Aorta (tissue), 5 donors: ENCODE data around the gene MAPK10. TPM values are rescaled to one million over a fixed set of nuclear protein-coding genes. Genes with fewer than 3 reads are reported as not detected.
A peak's percentile ranks its signal among the peaks of the same experiment; 100 is the strongest.

Experiments
- ATAC-seq: fragments of 200-7000 bp; cut with Tn5 transposase; one replicate; pipeline ENCODE4 v1.9.1; 2022; ENCODE audit warnings: moderate library complexity; ENCODE audit not compliant: low FRiP score
- DNase-seq, 2 donors: peaks; one replicate each; pipeline ENCODE4 v3.0.0-alpha.2; 2020
- H3K27ac ChIP-seq, 2 donors: one replicate each; pipeline ENCODE4 v1.5.1; 2013; ENCODE audit warnings: low read length in 2 of 2, mild to moderate bottlenecking in 2 of 2, moderate library complexity in 2 of 2, control low read depth in 1 of 2, inconsistent platforms in 1 of 2, low read depth in 1 of 2
- H3K27me3 ChIP-seq, 2 donors: one replicate each; pipeline ENCODE4 v1.6.1; 2013; ENCODE audit warnings: control low read depth in 1 of 2, low read length in 1 of 2, mild to moderate bottlenecking in 1 of 2, moderate library complexity in 1 of 2; ENCODE audit not compliant: insufficient read depth in 2 of 2, control insufficient read depth in 1 of 2
- H3K36me3 ChIP-seq, 2 donors: one replicate each; pipeline ENCODE4 v1.6.1; 2013; ENCODE audit warnings: control low read depth in 1 of 2, low read length in 1 of 2, mild to moderate bottlenecking in 1 of 2; ENCODE audit not compliant: insufficient read depth in 2 of 2, control insufficient read depth in 1 of 2
- H3K4me1 ChIP-seq, 2 donors: one replicate each; pipeline ENCODE4 v1.6.1; 2013; ENCODE audit warnings: low read length in 2 of 2, control low read depth in 1 of 2, mild to moderate bottlenecking in 1 of 2, moderate library complexity in 1 of 2; ENCODE audit not compliant: insufficient read depth in 2 of 2, control insufficient read depth in 1 of 2
- H3K4me3 ChIP-seq, 2 donors: one replicate each; pipeline ENCODE4 v1.5.1; 2013; ENCODE audit warnings: low read length in 2 of 2, control low read depth in 1 of 2, mild to moderate bottlenecking in 1 of 2
- H3K9me3 ChIP-seq: one replicate; pipeline ENCODE4 v1.6.1; 2013; ENCODE audit warnings: mild to moderate bottlenecking, low read length; ENCODE audit not compliant: control insufficient read depth
- WGBS, 2 donors: extraction: QIAGEN DNeasy Blood & Tissue Kit; methylation state at CpG; one replicate each; pipeline ENCODE4 v1.1.7; 2013; 5-methylcytosine and 5-hydroxymethylcytosine counted together
- intact Hi-C, 2 donors: fragments of 100-400 bp; cut with DNase I; formaldehyde crosslinking; loops; one replicate each; pipeline versions ENCODE4 v1.14.2 to v1.15.0; 2022
- polyA plus RNA-seq, 2 donors: library from polyadenylated mRNA; stranded (reverse); fragments of 200-250 nt; gene quantifications; one replicate each; pipeline ENCODE4 v1.2.3, GENCODE V29; 2013
- total RNA-seq, 2 donors: library from RNA; stranded (reverse); fragmentation: NEBNext Ultra II Directional; extraction: Animal tissue kit (Norgen Biotek cat#: 25700); gene quantifications; one replicate each; pipeline ENCODE4 v1.2.1, GENCODE V29; 2021
- donor health status: healthy with polysubstance abuse.
- donor health status: Bipolar disorder and iron deficiency.
- donor health status: DM: no; HTN: no; CAD: no.
- donor health status: DM: no; HTN: no; CAD: no.
- donor health status: DM: yes; HTN: yes; CAD: no.

Gene MAPK10
- total and polyA plus RNA-seq, 4 donors, result 12.4 to 40.0 (median 24.1) TPM

DNA sequence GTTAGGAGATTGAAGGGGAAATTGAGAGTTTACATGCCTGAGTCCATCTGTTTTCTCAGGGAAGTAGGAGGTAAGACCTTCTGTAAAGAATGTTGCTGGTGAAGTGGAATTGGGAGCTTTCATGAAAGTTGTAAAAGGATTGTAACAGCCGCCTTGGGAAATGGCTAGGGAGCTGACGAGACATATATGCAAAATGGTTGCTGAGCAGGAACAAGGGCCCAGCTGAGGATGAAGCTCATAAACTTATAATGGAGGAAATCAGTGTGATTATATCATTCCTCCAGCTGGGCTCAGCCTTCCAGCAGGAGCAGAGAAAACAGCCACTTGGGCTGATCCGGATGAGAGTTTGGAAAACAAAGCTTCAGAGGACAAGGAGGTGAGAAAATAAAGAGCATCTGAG is 208.7 kb downstream of the MAPK10 start:
- intact Hi-C loops, result no loop called here
- DNase-seq (no peak), ATAC-seq (no peak)
- WGBS, 2 donors, result 82 to 84% methylated on average over 3 of the region's 3 CpGs
- no peak overlapping the region for H3K27ac ChIP-seq
- H3K27me3 ChIP-seq, result no peaks in the 10 kb centered on the region
- H3K4me1 ChIP-seq, result no peaks in the 10 kb centered on the region
- no peaks in the 10 kb centered on the region for H3K9me3 ChIP-seq
- no peaks in the 10 kb centered on the region for H3K36me3 ChIP-seq
- H3K4me3 ChIP-seq, result no peak overlapping the region

DNA sequence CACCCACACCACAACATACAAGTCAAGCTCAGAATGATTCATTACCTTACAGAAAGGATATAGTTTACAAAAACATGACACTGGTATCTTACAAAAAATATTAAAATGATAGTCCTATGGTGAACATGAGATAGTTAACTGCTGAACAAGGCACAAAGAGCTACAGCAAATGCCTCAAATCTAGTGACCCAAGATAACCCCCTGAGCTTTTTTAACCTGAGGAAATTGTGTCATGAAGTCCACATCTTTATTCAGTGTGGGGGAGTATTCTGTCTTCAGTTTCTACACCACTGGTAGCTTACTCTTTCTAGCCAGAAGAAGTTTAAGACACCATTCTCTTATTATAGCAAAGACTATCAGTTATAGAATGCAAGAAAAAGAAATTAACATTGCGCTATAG is 218.7 kb downstream of the MAPK10 start:
- Histone ChIP-seq H3K27me3 (no peaks in the 10 kb centered on the region), H3K4me3 (no peak overlapping the region), H3K4me1 (no peaks in the 10 kb centered on the region), H3K36me3 (no peaks in the 10 kb centered on the region), H3K9me3 (no peaks in the 10 kb centered on the region), H3K27ac (no peak overlapping the region)
- intact Hi-C loops, result no loop called here
- ATAC-seq (no peak), DNase-seq (no peak)
- 97 to 100% methylated on average over 1 of the region's 1 CpG for WGBS, 2 donors

DNA sequence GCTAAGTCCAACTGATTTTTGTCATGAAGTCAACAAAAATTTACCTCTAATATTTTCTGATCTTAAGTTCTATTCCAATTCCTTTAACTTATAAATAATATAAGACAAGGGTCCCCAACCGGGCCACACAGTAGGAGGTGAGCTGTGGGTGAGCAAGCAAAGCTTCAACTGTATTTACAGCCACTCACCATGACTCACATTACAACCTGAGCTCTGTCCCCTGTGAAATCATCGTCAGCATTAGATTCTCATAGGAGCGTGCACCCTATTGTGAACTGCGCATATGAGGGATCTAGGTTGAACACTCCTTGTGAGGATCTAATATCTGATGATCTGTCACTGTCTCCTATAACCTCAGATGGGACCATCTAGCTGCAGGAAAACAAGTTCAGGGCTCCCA is 227.4 kb downstream of the MAPK10 start:
- no peak for ATAC-seq
- 94% methylated on average over 4 of the region's 4 CpGs for WGBS, 2 donors
- no peak for DNase-seq
- Histone ChIP-seq H3K27ac (no peak overlapping the region), H3K4me3 (no peak overlapping the region), H3K9me3 (no peaks in the 10 kb centered on the region), H3K36me3 (no peaks in the 10 kb centered on the region), H3K4me1 (no peaks in the 10 kb centered on the region), H3K27me3 (no peaks in the 10 kb centered on the region)
- intact Hi-C loops, result no loop called here

DNA sequence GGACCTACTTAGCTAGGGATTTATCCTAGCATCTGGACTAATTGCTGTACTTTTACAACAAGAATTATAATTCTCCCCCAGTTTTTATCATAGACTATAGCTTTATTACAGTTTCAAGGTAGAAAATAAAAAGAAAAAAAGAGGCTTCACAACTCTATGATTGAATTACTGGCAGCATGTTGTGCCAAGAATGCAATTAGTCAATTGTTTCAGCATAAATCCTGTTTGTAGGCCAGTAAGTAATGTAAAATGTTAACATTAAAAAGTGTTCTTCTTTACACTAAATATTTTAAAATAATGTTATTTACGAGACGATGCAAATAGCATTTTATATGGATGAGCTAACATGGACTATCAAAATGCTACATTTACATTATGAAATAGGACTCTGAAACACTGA is 228.4 kb downstream of the MAPK10 start:
- Histone ChIP-seq H3K36me3 (no peaks in the 10 kb centered on the region), H3K4me1 (no peaks in the 10 kb centered on the region), H3K27ac (no peak overlapping the region), H3K27me3 (no peaks in the 10 kb centered on the region), H3K9me3 (no peaks in the 10 kb centered on the region), H3K4me3 (no peak overlapping the region)
- intact Hi-C loops, result no loop called here
- DNase-seq (no peak), ATAC-seq (no peak)
- WGBS, 2 donors, result 89 to 91% methylated on average over 2 of the region's 2 CpGs

DNA sequence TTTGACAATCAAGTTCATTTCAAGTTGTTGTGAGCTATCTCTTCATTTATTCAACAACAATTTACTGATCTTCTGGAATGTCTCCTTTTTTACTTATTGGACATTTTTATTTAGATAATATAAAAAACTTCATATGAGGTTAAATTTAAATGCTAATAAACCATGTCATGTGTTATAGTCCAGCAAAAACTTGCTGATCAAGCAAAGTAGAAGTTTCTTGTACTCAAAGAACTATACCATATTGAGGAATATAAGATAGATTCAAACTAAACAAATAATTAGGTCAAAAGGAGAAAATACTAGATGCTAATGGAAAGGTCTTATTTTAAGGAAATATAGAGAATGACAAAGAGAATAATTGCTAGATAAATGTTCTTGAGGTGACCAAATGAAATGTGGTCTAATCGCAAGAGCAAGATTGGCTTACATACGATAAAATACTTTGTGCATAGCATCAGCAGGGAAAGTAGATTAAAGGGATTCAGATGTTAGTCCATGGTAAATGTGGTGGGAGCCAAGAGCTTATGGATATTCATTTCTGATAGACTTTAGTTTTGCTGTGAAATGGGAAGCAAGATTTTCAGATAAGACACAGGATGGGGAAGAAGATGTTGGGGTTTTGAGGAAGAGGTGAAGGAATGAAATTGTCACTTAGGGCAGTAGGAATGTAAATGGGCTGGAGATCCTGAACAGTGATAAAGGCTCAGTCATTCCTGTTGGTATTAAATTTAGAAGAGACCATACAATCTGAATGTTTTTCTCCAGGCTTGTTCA is 229.5 kb downstream of the MAPK10 start:
- DNase-seq (no peak), ATAC-seq (no peak)
- 89 to 92% methylated on average over 2 of the region's 2 CpGs for WGBS, 2 donors
- H3K27ac ChIP-seq, result no peak overlapping the region
- H3K4me1 ChIP-seq, result no peaks in the 10 kb centered on the region
- H3K9me3 ChIP-seq, result no peaks in the 10 kb centered on the region
- no peak overlapping the region for H3K4me3 ChIP-seq
- no peaks in the 10 kb centered on the region for H3K27me3 ChIP-seq
- intact Hi-C loops, result no loop called here
- H3K36me3 ChIP-seq, result no peaks in the 10 kb centered on the region

DNA sequence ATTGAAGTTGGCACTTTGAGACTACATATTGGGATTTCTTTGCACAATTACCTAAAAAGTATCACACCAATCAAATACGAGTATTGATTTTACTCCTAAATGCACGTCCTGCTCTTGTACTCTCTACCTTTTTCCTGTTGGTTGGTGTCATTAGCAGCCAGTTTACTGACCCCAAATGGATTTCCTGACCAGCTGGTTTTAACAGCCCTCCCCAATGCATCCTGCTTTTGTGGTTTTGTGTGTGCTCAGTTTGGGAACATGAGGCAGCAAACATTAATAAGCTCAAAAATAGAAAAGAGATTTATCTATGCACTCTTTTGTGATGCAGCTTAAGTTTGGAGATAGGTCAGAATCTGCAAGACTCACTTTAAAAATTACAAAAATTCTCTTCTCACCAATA is 230.3 kb downstream of the MAPK10 start:
- ATAC-seq (no peak), DNase-seq (no peak)
- no peak overlapping the region for H3K27ac ChIP-seq
- no peaks in the 10 kb centered on the region for H3K4me1 ChIP-seq
- 70 to 71% methylated on average over 2 of the region's 2 CpGs for WGBS, 2 donors
- H3K9me3 ChIP-seq, result no peaks in the 10 kb centered on the region
- H3K36me3 ChIP-seq, result no peaks in the 10 kb centered on the region
- intact Hi-C loops, result no loop called here
- H3K27me3 ChIP-seq, result no peaks in the 10 kb centered on the region
- H3K4me3 ChIP-seq, result no peak overlapping the region

DNA sequence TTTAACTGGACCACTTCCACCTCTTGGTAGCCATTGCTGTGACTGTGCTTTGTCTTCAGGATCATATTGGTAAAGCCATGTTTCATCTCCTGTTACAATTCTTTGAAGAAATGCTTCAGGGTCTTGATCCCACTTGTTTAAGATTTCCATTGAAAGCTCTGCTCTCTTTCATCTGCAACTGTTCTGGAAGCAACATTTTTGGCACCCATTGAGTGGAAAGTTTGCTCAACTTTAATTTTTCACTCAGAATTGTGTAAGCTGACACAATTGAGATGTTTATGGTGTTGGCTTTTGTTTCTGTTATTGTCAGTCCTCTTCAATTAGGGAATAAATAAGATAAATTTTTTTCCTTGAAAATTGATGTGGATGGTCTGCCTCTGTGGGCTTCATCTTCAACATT is 237.4 kb downstream of the MAPK10 start:
- intact Hi-C loops, result no loop called here
- no peak overlapping the region for H3K4me3 ChIP-seq
- peaks cover 0 to 2% of the 10 kb centered on the region in 2 donors for H3K4me1 ChIP-seq
- no peaks in the 10 kb centered on the region for H3K27me3 ChIP-seq
- H3K27ac ChIP-seq, result no peak overlapping the region
- DNase-seq (no peak), ATAC-seq (no peak)
- H3K36me3 ChIP-seq, result no peaks in the 10 kb centered on the region
- H3K9me3 ChIP-seq, result no peaks in the 10 kb centered on the region

DNA sequence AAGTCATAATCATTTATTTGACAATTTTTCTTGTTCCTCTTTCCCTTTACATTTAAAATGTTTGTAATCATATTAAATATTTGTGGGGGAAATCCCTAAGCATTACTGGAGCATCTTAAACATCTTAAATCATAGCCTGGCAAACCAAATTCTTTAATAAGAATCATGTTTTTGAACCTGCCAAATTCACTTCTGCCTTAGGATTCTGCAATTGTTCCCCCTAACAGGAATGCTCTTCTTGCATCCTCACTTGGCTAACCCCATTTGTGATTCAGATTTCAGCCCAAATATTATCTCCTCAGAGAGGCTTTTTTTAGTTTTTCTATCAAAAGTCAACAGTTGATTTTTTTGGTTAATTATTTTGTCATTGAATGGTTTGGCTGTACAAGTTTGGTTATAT is 241.1 kb downstream of the MAPK10 start:
- intact Hi-C loops, result no loop called here
- no peaks in the 10 kb centered on the region for H3K9me3 ChIP-seq
- DNase-seq (no peak), ATAC-seq (no peak)
- no peaks in the 10 kb centered on the region for H3K36me3 ChIP-seq
- no peak overlapping the region for H3K4me3 ChIP-seq
- peaks cover 0 to 2% of the 10 kb centered on the region in 2 donors for H3K4me1 ChIP-seq
- no peaks in the 10 kb centered on the region for H3K27me3 ChIP-seq
- no peak overlapping the region for H3K27ac ChIP-seq

DNA sequence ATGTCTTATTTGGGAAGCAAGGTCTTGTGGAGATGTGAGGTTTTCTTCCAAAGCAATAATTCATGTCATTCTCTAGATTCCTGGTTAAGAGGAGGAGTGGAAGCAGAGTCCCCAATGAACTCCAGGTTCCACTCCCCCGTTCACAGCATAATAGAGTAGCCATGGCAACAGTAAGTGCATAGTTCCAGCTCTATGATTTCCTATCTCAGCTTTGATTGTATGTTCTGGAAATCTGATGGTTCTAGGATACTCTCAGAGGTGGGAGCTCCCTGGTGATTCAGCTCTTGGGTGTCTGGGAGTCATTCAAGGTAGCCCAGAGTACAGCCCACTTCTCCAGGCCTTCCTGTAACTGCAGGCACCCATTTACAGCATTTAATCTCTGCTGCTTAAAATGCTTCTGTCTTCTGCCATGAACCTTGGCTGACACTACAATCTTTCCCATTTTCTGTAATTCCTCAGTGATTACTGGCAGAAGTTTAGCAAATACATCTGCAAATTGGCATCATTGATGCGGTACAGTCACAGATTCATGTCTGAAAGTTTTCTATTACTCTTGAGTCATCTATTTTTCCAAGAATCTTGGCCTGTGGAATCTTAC is 242.0 kb downstream of the MAPK10 start:
- DNase-seq, result no peak
- ATAC-seq, result peak; percentile 52
- intact Hi-C loops, result no loop called here

More for the DNA sequence above, 242.0 kb downstream of the MAPK10 start:
- Histone ChIP-seq H3K4me3 (no peak overlapping the region), H3K27ac (no peak overlapping the region), H3K4me1 (peaks cover 0 to 2% of the 10 kb centered on the region in 2 donors), H3K36me3 (no peaks in the 10 kb centered on the region), H3K27me3 (no peaks in the 10 kb centered on the region), H3K9me3 (no peaks in the 10 kb centered on the region)
- WGBS, 2 donors, result 30 to 32% methylated on average over 2 of the region's 2 CpGs
